ENCODE measurements around the gene COASY. TPM values are rescaled to one million over a fixed set of nuclear protein-coding genes. Genes with fewer than 3 reads are reported as not detected.

COASY gene
- total RNA-seq (2022; extraction: Qiagen RNA extraction), result 103 to 126 TPM (median 119 TPM) in 5 replicates

DNA sequence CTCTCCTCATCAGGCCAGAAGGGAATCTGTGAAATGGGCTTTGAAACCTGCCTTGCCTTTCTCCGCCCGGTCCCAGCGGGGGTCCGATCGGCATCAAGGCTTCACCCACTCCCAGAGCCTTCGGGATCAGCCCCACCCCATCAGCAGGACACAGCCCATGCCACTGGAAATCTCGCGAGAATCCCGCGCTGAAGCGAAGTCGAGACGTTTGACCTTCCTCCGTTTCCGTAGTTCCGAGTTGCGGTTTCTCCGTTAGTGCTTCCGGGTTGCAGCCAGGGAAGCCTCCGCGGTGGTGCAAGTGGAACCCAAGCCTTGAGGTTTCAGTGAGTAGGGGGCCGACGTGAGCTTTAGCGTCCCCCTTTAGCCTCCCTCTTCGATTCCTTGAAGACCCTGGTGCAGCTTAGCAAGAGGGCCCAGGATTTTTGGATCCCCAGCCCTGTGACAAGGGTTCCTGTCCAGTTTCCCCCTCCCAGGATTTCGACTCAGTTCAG is at the start of gene COASY:
Gene COASY, plus strand, starts transcription at position 252 of the 491 bp plus-strand sequence. CDS start 475 bp downstream, outside the sequence.

DNA sequence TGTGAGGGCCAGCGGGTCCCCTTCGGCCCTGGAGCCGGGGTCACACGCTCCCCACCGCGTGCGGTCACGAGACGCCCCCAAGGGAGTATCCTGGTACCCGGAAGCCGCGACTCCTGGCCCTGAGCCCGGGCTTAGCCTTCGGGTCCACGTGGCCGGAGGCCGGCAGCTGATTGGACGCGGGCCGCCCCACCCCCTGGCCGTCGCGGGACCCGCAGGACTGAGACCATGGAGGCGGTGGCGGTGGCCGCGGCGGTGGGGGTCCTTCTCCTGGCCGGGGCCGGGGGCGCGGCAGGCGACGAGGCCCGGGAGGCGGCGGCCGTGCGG is 25.9 kb upstream of the COASY start, which contains the start of gene NAGLU:
Gene NAGLU, plus strand, starts transcription at position 194 of the 324 bp plus-strand sequence. Its CDS starts 32 bp downstream, at position 226.

GRCh38 chr17:42552736-42553135 is 9.2 kb upstream of the COASY start, which contains the start of gene HSD17B1:
Gene HSD17B1 (plus strand): TSS chr17:42552923. CDS start chr17:42552934, 11 bp downstream.

GRCh38 chr17:42566883-42567573 is 5.1 kb downstream of the COASY start, which contains the start of gene MLX:
Gene MLX (plus strand): TSS chr17:42567100. CDS start chr17:42567125, 25 bp downstream.

DNA sequence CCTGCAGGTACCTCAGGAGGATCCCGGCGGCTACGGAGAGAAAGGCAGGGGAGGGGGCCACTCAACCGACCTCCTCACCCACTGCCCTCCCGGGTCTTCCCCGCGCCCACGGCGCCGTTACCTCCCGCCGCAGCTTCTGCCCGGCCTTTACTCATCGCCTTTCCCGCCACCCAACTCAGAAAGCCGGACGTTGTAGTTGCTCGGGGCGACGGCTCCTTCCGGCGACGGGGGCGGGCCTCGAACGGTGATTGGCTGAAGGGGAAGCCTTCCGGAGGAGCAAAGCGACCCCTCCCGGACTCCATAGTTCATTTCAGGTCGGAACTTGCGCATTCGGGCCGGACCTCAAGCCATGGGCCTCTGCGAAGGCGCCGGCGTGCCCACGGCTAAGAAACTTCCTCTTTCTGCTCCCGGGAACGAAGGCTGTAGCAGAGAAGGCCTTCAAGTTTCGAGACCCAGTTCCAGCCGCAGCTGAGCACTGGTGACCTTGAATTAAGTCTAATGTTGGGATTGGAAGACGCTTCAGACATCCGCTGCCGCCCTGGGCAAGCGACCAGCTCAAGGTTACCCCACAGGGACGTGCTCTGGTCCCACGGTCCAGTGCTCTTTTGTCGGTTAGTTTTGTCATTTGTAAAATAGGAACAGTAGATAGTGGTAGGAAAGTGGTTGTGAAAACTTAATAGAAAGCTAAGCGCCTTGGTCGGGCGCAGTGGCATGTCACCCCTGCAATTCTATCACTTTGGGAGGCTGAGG is 15.8 kb downstream of the COASY start, which contains the start of gene PSMC3IP:
Gene PSMC3IP, minus strand, starts transcription at position 198 of the 750 bp plus-strand sequence. Its CDS starts 43 bp downstream, at position 155.

DNA sequence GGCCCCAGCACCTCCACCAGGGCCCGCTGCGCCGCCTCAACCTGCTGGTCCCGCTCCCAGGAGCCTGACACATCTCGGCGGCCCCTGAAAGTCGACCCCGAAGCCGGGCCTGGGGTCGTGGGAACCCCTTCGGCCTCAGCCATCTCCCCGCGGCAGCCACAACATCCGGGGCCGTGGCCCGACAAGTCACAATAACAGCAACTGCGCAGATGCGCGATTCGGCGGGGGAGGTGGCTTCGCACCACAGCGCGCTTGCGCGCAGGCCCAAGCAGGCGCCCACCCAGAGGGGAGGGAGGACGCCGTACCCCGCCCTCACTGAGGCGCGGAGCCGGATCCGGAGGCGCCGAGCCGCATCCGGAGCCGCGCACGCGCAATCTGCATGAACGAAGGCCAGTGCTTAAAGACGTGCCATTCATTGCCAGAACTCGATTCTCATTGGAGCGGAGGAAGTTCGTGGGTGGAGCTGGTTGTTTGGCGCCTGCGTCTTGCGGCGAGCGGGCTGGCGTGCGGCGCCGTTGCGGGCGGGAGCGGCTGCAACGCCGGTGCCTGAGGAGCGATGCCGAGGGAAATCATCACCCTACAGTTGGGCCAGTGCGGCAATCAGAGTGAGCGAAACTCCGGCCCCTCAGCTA is 47.4 kb downstream of the COASY start, which contains the start of the genes RETREG3 and TUBG1:
Gene RETREG3, minus strand, starts transcription at position 193 of the 632 bp plus-strand sequence. Its CDS starts 50 bp downstream, at position 143.
Gene TUBG1, plus strand, starts transcription at position 502 of the 632 bp plus-strand sequence. Its CDS starts 55 bp downstream, at position 557.

Other genes starting within 250 kb of the COASY start
- 62.3 to 77.0 TPM (median 74.2 TPM) in 5 replicates for gene STAT3, start 173.7 kb upstream of the COASY start, total RNA-seq (2022; extraction: Qiagen RNA extraction)
- gene CAVIN1, start 138.9 kb upstream of the COASY start, total RNA-seq (2022; extraction: Qiagen RNA extraction), result 373 to 459 TPM (median 442 TPM) in 5 replicates
- gene ATP6V0A1, start 103.3 kb upstream of the COASY start, total RNA-seq (2022; extraction: Qiagen RNA extraction), result 32.1 to 46.4 TPM (median 38.1 TPM) in 5 replicates
- 31.0 to 51.3 TPM (median 43.8 TPM) in 5 replicates for gene NAGLU, start 25.9 kb upstream of the COASY start, total RNA-seq (2022; extraction: Qiagen RNA extraction)
- gene HSD17B1, start 9.2 kb upstream of the COASY start, total RNA-seq (2022; extraction: Qiagen RNA extraction), result 0.89 to 1.8 TPM (median 1.5 TPM) in 5 replicates
- 56.9 to 68.0 TPM (median 64.9 TPM) in 5 replicates for gene MLX, start 5.0 kb downstream of the COASY start, total RNA-seq (2022; extraction: Qiagen RNA extraction)
- 35.1 to 37.6 TPM (median 36.0 TPM) in 5 replicates for gene PSMC3IP, start 15.6 kb downstream of the COASY start, total RNA-seq (2022; extraction: Qiagen RNA extraction)
- 25.8 to 27.9 TPM (median 26.7 TPM) in 5 replicates for gene RETREG3, start 47.2 kb downstream of the COASY start, total RNA-seq (2022; extraction: Qiagen RNA extraction)
- 132 to 150 TPM (median 141 TPM) in 5 replicates for gene TUBG1, start 47.5 kb downstream of the COASY start, total RNA-seq (2022; extraction: Qiagen RNA extraction)
- gene TUBG2, start 97.1 kb downstream of the COASY start, total RNA-seq (2022; extraction: Qiagen RNA extraction), result 19.0 to 28.2 TPM (median 23.2 TPM) in 5 replicates
- 14.3 to 19.9 TPM (median 17.6 TPM) in 5 replicates for gene PLEKHH3, start 114.8 kb downstream of the COASY start, total RNA-seq (2022; extraction: Qiagen RNA extraction)
- 0.29 to 0.53 TPM (median 0.33 TPM) in 5 replicates for gene CCR10, start 119.7 kb downstream of the COASY start, total RNA-seq (2022; extraction: Qiagen RNA extraction)
- gene CNTNAP1, start 120.4 kb downstream of the COASY start, total RNA-seq (2022; extraction: Qiagen RNA extraction), result 3.8 to 6.4 TPM (median 5.9 TPM) in 5 replicates
- gene EZH1, start 182.9 kb downstream of the COASY start, total RNA-seq (2022; extraction: Qiagen RNA extraction), result 9.6 to 11.7 TPM (median 10.4 TPM) in 5 replicates
- 0.63 to 1.7 TPM (median 0.90 TPM) in 5 replicates for gene RAMP2, start 199.1 kb downstream of the COASY start, total RNA-seq (2022; extraction: Qiagen RNA extraction)
- gene VPS25, start 211.3 kb downstream of the COASY start, total RNA-seq (2022; extraction: Qiagen RNA extraction), result 119 to 142 TPM (median 124 TPM) in 5 replicates
- gene WNK4, start 218.5 kb downstream of the COASY start, total RNA-seq (2022; extraction: Qiagen RNA extraction), result 1.1 to 1.8 TPM (median 1.3 TPM) in 5 replicates
- gene COA3, start 236.6 kb downstream of the COASY start, total RNA-seq (2022; extraction: Qiagen RNA extraction), result 120 to 140 TPM (median 127 TPM) in 5 replicates
- 0.10 TPM in 1 of 5 replicates, not detected in the others for gene CNTD1, start 236.7 kb downstream of the COASY start, total RNA-seq (2022; extraction: Qiagen RNA extraction)

Data from A549 treated with Mapracorat at 1 μM for 4 hours (cell line).